HG02798 (cell line): ENCODE results near the gene AIFM2.
"Not testable (repeated sequence)": the region's sequence is repeated elsewhere in the genome, so short reads cannot be mapped to it uniquely, and the experiment has no call there.

Source experiments
- ATAC-seq: cut with Tn5 transposase; IDR thresholded peaks from one replicate; pipeline ENCODE4 v1.9.1; 2021; ENCODE audit warnings: mild to moderate bottlenecking; ENCODE audit not compliant: unreplicated experiment, poor library complexity

The AIFM2 gene

GRCh38 chr10:70096705-70097420 is 35.8 kb downstream of the AIFM2 start:
- no peak for ATAC-seq

- ATAC-seq, result no peak
Observed at GRCh38 chr10:70096016-70096704, 36.5 kb downstream of the AIFM2 start.

- no peak for ATAC-seq
Observed at GRCh38 chr10:70094250-70094649, 38.4 kb downstream of the AIFM2 start.

GRCh38 chr10:70093335-70093944 is 39.2 kb downstream of the AIFM2 start:
- no peak for ATAC-seq

- ATAC-seq, result no peak
Observed at GRCh38 chr10:70092389-70092718, 40.3 kb downstream of the AIFM2 start.

GRCh38 chr10:70090951-70091350 is 41.7 kb downstream of the AIFM2 start:
- no peak for ATAC-seq

GRCh38 chr10:70090013-70090412 is 42.6 kb downstream of the AIFM2 start:
- ATAC-seq, result no peak

- ATAC-seq, result no peak
Observed at GRCh38 chr10:70088308-70088698, 44.3 kb downstream of the AIFM2 start.

GRCh38 chr10:70087616-70088307 is 44.9 kb downstream of the AIFM2 start:
- no peak for ATAC-seq

- ATAC-seq, result no peak
Observed at GRCh38 chr10:70085975-70086613, 46.5 kb downstream of the AIFM2 start.

- ATAC-seq, result no peak
Observed at GRCh38 chr10:70084189-70084588, 48.4 kb downstream of the AIFM2 start.

- not testable (repeated sequence) for ATAC-seq
Observed at GRCh38 chr10:70080789-70081188, 51.8 kb downstream of the AIFM2 start.

- no peak for ATAC-seq
Observed at GRCh38 chr10:70078937-70079336, 53.7 kb downstream of the AIFM2 start.

GRCh38 chr10:70078329-70078728 is 54.3 kb downstream of the AIFM2 start:
- ATAC-seq, result no peak

- ATAC-seq, result no peak
Observed at GRCh38 chr10:70074971-70075370, 57.7 kb downstream of the AIFM2 start.

GRCh38 chr10:70074165-70074564 is 58.5 kb downstream of the AIFM2 start:
- no peak for ATAC-seq

- no peak for ATAC-seq
Observed at GRCh38 chr10:70070834-70071233, 61.8 kb downstream of the AIFM2 start.

GRCh38 chr10:70069346-70069745 is 63.3 kb downstream of the AIFM2 start:
- ATAC-seq, result no peak

- no peak for ATAC-seq
Observed at GRCh38 chr10:70068925-70069324, 63.7 kb downstream of the AIFM2 start.

GRCh38 chr10:70067586-70067985 is 65.0 kb downstream of the AIFM2 start:
- ATAC-seq, result no peak

- no peak for ATAC-seq
Observed at GRCh38 chr10:70066190-70066589, 66.4 kb downstream of the AIFM2 start.
